GM19438 (cell line): Measurements from ENCODE around the gene PSEN1.

ENCODE experiments used
- ATAC-seq: cut with Tn5 transposase; IDR thresholded peaks from one replicate; pipeline ENCODE4 v1.9.1; 2021; ENCODE audit warnings: low read depth; ENCODE audit not compliant: unreplicated experiment

PSEN1 gene

GRCh38 chr14:73211251-73212040, 75.1 kb downstream of the PSEN1 start:
- ATAC-seq: no peak

- ATAC-seq: no peak
Measured at GRCh38 chr14:73216030-73216429, 79.7 kb downstream of the PSEN1 start.

- ATAC-seq: no peak
Measured at GRCh38 chr14:73217411-73217810, 81.1 kb downstream of the PSEN1 start.

- ATAC-seq: no peak
Measured at GRCh38 chr14:73220061-73220460, 83.8 kb downstream of the PSEN1 start.

GRCh38 chr14:73220634-73221033, 84.3 kb downstream of the PSEN1 start:
- no peak for ATAC-seq

GRCh38 chr14:73221945-73222344, 85.6 kb downstream of the PSEN1 start:
- no peak for ATAC-seq

GRCh38 chr14:73223049-73223448, 86.7 kb downstream of the PSEN1 start:
- no peak for ATAC-seq

GRCh38 chr14:73225496-73225895, 89.2 kb downstream of the PSEN1 start:
- ATAC-seq: no peak

GRCh38 chr14:73227812-73228781, 91.8 kb downstream of the PSEN1 start:
- no peak for ATAC-seq

- no peak for ATAC-seq
Measured at GRCh38 chr14:73230051-73230450, 93.7 kb downstream of the PSEN1 start.

- no peak for ATAC-seq
Measured at GRCh38 chr14:73231981-73232851, 95.9 kb downstream of the PSEN1 start.

- no peak for ATAC-seq
Measured at GRCh38 chr14:73232984-73233383, 96.7 kb downstream of the PSEN1 start.

GRCh38 chr14:73233564-73233963, 97.3 kb downstream of the PSEN1 start:
- ATAC-seq: no peak

GRCh38 chr14:73234029-73234428, 97.7 kb downstream of the PSEN1 start:
- ATAC-seq: no peak

- ATAC-seq: no peak
Measured at GRCh38 chr14:73234586-73235394, 98.5 kb downstream of the PSEN1 start.

- no peak for ATAC-seq
Measured at GRCh38 chr14:73235531-73236155, 99.3 kb downstream of the PSEN1 start.

- ATAC-seq: no peak
Measured at GRCh38 chr14:73236157-73236556, 99.8 kb downstream of the PSEN1 start.

GRCh38 chr14:73236752-73237218, 100.5 kb downstream of the PSEN1 start:
- ATAC-seq: no peak

- no peak for ATAC-seq
Measured at GRCh38 chr14:73237219-73237785, 101.0 kb downstream of the PSEN1 start, which contains the start of gene PAPLN. Gene PAPLN, plus strand, starts transcription at chr14:73237506. Its CDS starts 2,273 bp downstream, at chr14:73239779.
